K562 (cell line): Measurements from ENCODE around the gene CELF4. TPM values are rescaled to one million over a fixed set of nuclear protein-coding genes. Genes with fewer than 3 reads are reported as not detected.

Experiments
- ATAC-seq: fragments of 200-7000 bp; cut with Tn5 transposase; 3 replicates; pipeline ENCODE4 v1.9.1; 2020; ENCODE audit warnings: moderate library complexity
- BruUV-seq: library from RNA; stranded (reverse); fragments of 400-500 nt; replicated peaks from 2 replicates; lab custom pipeline; 2021; lab: Mats Ljungman, UMichigan
- CTCF ChIA-PET: fragments of 300-600 bp; formaldehyde crosslinking; extraction: SDS; loops from one replicate; lab custom pipeline; 2021; ENCODE audit warnings: low intra/inter-chr PET ratio; lab: Yijun Ruan, JAX
- POLR2A ChIA-PET: fragments of 300-600, 350-650 bp; sonication (Branson Sonifier 250); formaldehyde crosslinking; extraction: SDS; loops from one replicate; lab custom pipeline; 2021; ENCODE audit warnings: antibody characterized with exemption, inconsistent platforms; lab: Yijun Ruan, JAX
- DNase-seq, 4 experiments: peaks; one replicate each; pipeline versions ENCODE4 v3.0.0 to v3.0.0-alpha.2; 2011 to 2018; ENCODE audit warnings: low spot score in 3 of 4, mixed read lengths in 3 of 4; ENCODE audit errors: extremely low read depth in 1 of 4
- FAIRE-seq: peaks from 2 replicates; lab custom pipeline; 2011; peaks lifted over from hg19 to GRCh38; lab: Jason Lieb, UNC
- H2AFZ ChIP-seq: 2 replicates; pipeline ENCODE4 v1.6.0; 2011; ENCODE audit warnings: low read depth, low read length, control low read depth, inconsistent platforms
- H3K27ac ChIP-seq: fragments of 200-600 bp; 3 replicates; pipeline ENCODE4 v1.8.0; 2011; ENCODE audit warnings: low read depth, mild to moderate bottlenecking, control low read depth, inconsistent platforms, low read length, moderate library complexity, mixed read lengths; ENCODE audit errors: extremely low read depth
- H3K27me3 ChIP-seq, 2 experiments: fragments of 300-600 bp in 1 of 2; 2 replicates in 1 of 2; 3 replicates in 1 of 2; pipeline versions ENCODE4 v1.6.0 to v1.8.0; 2011; ENCODE audit warnings: inconsistent platforms in 2 of 2, low read length in 2 of 2, mild to moderate bottlenecking in 1 of 2, mixed read lengths in 1 of 2, moderate library complexity in 1 of 2; ENCODE audit not compliant: control insufficient read depth in 2 of 2, insufficient read depth in 2 of 2
- H3K36me3 ChIP-seq: fragments of 300-600 bp; 3 replicates; pipeline ENCODE4 v1.8.0; 2011; ENCODE audit warnings: mild to moderate bottlenecking, low read length, inconsistent platforms; ENCODE audit not compliant: control insufficient read depth, insufficient read depth
- H3K4me1 ChIP-seq, 2 experiments: fragments of 200-600 bp in 1 of 2; replicated peaks in 1 of 2; 2 replicates in 1 of 2; 3 replicates in 1 of 2; pipeline versions ENCODE4 v1.5.1 to v1.8.0; 2011; ENCODE audit warnings: inconsistent platforms in 2 of 2, low read length in 2 of 2, mild to moderate bottlenecking in 1 of 2, mixed read lengths in 1 of 2, moderate library complexity in 1 of 2; ENCODE audit not compliant: control insufficient read depth in 2 of 2, insufficient read depth in 2 of 2
- H3K4me2 ChIP-seq: 2 replicates; pipeline ENCODE4 v1.6.1; 2011; ENCODE audit warnings: low read length, control low read depth, inconsistent platforms, mixed read lengths; ENCODE audit not compliant: insufficient read depth
- H3K4me3 ChIP-seq: fragments of 200-600 bp; sonication (generic), shearing (Covaris generic); 2 replicates; pipeline ENCODE4 v1.5.1; 2016; ENCODE audit warnings: control low read depth, inconsistent platforms
- H3K79me2 ChIP-seq: fragments of 200-600 bp; 3 replicates; pipeline ENCODE4 v1.8.0; 2011; ENCODE audit warnings: low read length, inconsistent platforms; ENCODE audit not compliant: control insufficient read depth, insufficient read depth
- H3K9ac ChIP-seq, 2 experiments: 2 replicates each; pipeline versions ENCODE4 v1.6.0 to v1.6.1; 2011; ENCODE audit warnings: low read depth in 2 of 2, low read length in 2 of 2, control low read depth in 1 of 2, inconsistent platforms in 1 of 2, mild to moderate bottlenecking in 1 of 2, mixed read lengths in 1 of 2; ENCODE audit not compliant: insufficient read depth in 1 of 2
- H3K9me1 ChIP-seq: one replicate; pipeline ENCODE4 v1.6.0; 2011; ENCODE audit warnings: inconsistent platforms, mild to moderate bottlenecking, low read length, moderate library complexity; ENCODE audit not compliant: control insufficient read depth, insufficient read depth
- H3K9me3 ChIP-seq: replicated peaks from 2 replicates; pipeline ENCODE4 v1.5.1; 2011; ENCODE audit warnings: low read depth, low read length, inconsistent platforms; ENCODE audit not compliant: control insufficient read depth, insufficient read depth
- H4K20me1 ChIP-seq: replicated peaks from 2 replicates; pipeline ENCODE4 v1.6.1; 2011; ENCODE audit warnings: low read length, inconsistent platforms, mixed read lengths; ENCODE audit not compliant: control insufficient read depth, insufficient read depth
- DIDO1 ChIP-seq: fragments of 450-650 bp; IDR thresholded peaks from 2 replicates; pipeline ENCODE4 v1.6.1; 2016; ENCODE audit warnings: low read depth, missing biosample characterization, missing genetic modification characterization
- HDGF ChIP-seq: fragments of 450-650 bp; IDR thresholded peaks from 2 replicates; pipeline ENCODE4 v1.6.1; 2016
- OTX1 ChIP-seq: fragments of 450-650 bp; formaldehyde crosslinking; IDR thresholded peaks from 2 replicates; pipeline ENCODE4 v1.4.0; 2022; ENCODE audit warnings: mild to moderate bottlenecking
- RAD21 ChIP-seq, 2 experiments: fragments of 250-450 bp in 1 of 2; fragments of 450-650 bp in 1 of 2; sonication (Bioruptor Pico) in 1 of 2; formaldehyde crosslinking in 1 of 2; IDR thresholded peaks in 1 of 2; conservative IDR thresholded peaks in 1 of 2; 2 replicates each; pipeline versions ENCODE4 v1.4.0 to v1.8.0; 2020 to 2022; ENCODE audit warnings: mild to moderate bottlenecking in 2 of 2, moderate library complexity in 1 of 2
- SIN3A ChIP-seq, 2 experiments: fragments of 150-350 bp in 1 of 2; IDR thresholded peaks; 2 replicates each; pipeline ENCODE4 v1.6.1; 2011 to 2016; ENCODE audit warnings: borderline replicate concordance in 2 of 2, low read depth in 2 of 2, low read length in 2 of 2, mild to moderate bottlenecking in 2 of 2, moderate library complexity in 2 of 2; ENCODE audit not compliant: control insufficient read depth in 1 of 2
- SLC30A9 ChIP-seq: fragments of 250-450 bp; sonication (Bioruptor Pico); IDR thresholded peaks from 2 replicates; pipeline ENCODE4 v1.8.0; 2022; ENCODE audit warnings: mild to moderate bottlenecking, moderate library complexity
- SMAD3 ChIP-seq: fragments of 450-650 bp; formaldehyde crosslinking; conservative IDR thresholded peaks from 2 replicates; pipeline ENCODE4 v1.4.0; 2020; ENCODE audit warnings: mild to moderate bottlenecking
- TAF7 ChIP-seq: fragments of 450-650 bp; IDR thresholded peaks from 2 replicates; pipeline ENCODE4 v1.6.1; 2016; ENCODE audit warnings: missing genetic modification characterization, missing compliant biosample characterization
- TEAD1 ChIP-seq, 2 experiments: fragments of 450-650 bp in 1 of 2; sonication (generic) in 1 of 2; formaldehyde crosslinking; IDR thresholded peaks; 2 replicates each; pipeline versions ENCODE4 v1.4.0 to v1.8.0; 2020 to 2022; ENCODE audit warnings: mild to moderate bottlenecking in 2 of 2, missing genetic modification reagents in 1 of 2
- ZBED1 ChIP-seq: IDR thresholded peaks from 2 replicates; pipeline ENCODE4 v1.6.1; 2014
- WGBS: fragments of 100-300 bp; shearing (Covaris generic); methylation state at CpG from one replicate; pipeline ENCODE4 v1.1.6; 2016; ENCODE audit warnings: low coverage, mixed read lengths; ENCODE audit not compliant: insufficient coverage; ENCODE audit errors: missing lambda C conversion rate; 5-methylcytosine and 5-hydroxymethylcytosine counted together
- in situ Hi-C: fragments of 300-500 bp; cut with MboI; formaldehyde crosslinking; loops from 4 replicates; pipeline ENCODE4 v1.15.0; 2018; ENCODE audit warnings: inconsistent platforms, mixed read lengths
- intact Hi-C: fragments of 100-400 bp; cut with micrococcal nuclease; formaldehyde crosslinking; loops from 2 replicates; pipeline ENCODE4 v1.14.2; 2022
- polyA plus RNA-seq, 8 experiments: library from polyadenylated mRNA; depleted of rRNA in 4 of 8; stranded (reverse) in 5 of 8; unstranded in 3 of 8; fragments of >200 nt; fragmentation: Nextera tagmentation in 2 of 8; fragmentation: Illumina TruSeq in 1 of 8; extraction: Ambion mirVana in 2 of 8; extraction: Trizol in 1 of 8; gene quantifications; 2 replicates each; pipeline versions ENCODE4 v1.2.1 to v1.2.3, GENCODE V29; 2011 to 2014; ENCODE audit warnings: inconsistent platforms in 1 of 8, missing spikeins in 1 of 8
- total RNA-seq, 7 experiments: library from RNA; depleted of rRNA in 6 of 7; stranded (reverse); fragments of >200 nt in 6 of 7; fragmentation: Illumina TruSeq in 2 of 7; extraction: Trizol in 2 of 7; gene quantifications; 2 replicates each; pipeline versions ENCODE4 v1.2.1 to v1.2.3, GENCODE V29; 2011 to 2021; ENCODE audit warnings: low replicate concordance in 1 of 7

CELF4 gene
- total and polyA plus RNA-seq, 9 of the 15 experiments (the other 6 are each of a cell fraction or from before 2014, with no cell fraction given) = 0.04 to 0.24 (median 0.07) TPM; not detected in 3

DNA sequence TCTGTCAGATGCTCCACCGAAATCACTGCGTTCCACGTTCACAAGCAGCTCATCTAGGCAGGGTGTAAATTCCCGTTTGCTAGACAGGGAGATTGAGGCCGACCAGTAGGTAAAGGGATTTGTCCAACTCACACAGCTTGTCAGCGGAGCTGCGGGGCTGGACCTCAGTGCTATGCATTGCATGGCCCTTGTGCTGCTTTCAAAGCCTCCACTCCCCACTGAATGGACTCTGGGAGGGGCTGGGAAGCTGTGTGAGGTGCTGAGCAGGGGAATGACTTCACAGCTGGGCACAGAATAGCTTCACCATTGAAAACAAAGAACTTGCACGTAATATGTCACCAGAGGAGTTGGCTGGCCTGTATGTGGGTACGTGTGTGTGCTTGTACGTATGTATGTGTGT lies 21.4 kb downstream of the CELF4 start:
- Histone ChIP-seq H3K36me3 (no peaks in the 10 kb centered on the region), H3K9me3 (no peaks in the 10 kb centered on the region), H4K20me1 (no peaks in the 10 kb centered on the region)
- CTCF ChIA-PET = no interaction called here
- ATAC-seq = no peak
- WGBS = under 1% methylated on average over 10 of the region's 10 CpGs
- TF ChIP-seq RAD21 (CRISPR knock-in tag; conservative IDR thresholded peaks at IDR 0.05 in 1 of 2, IDR thresholded peaks at IDR 0.05 in 1 of 2) (no peak), SMAD3 (CRISPR knock-in tag) (no peak), ZBED1 (no peak), OTX1 (CRISPR knock-in tag) (no peak), HDGF (no peak), DIDO1 (tag) (no peak), SLC30A9 (no peak), SIN3A (IDR thresholded peaks at IDR 0.05; ENCODE audit: borderline replicate concordance in 2 of 2, control insufficient read depth in 1 of 2, low read depth in 2 of 2, low read length in 2 of 2) (no peak), TEAD1 (CRISPR knock-in tag; IDR thresholded peaks at IDR 0.05) (no peak), TAF7 (no peak)
- TF ChIP-seq, all 486 proteins: peak for 0
- BruUV-seq = no TSS peak
- POLR2A ChIA-PET = interaction anchor here (0.6 kb wide), 1 partner anchor 940 kb away, joined by 4 read pairs; no protein-coding TSS in a partner anchor
- no peak overlapping the region for H2AFZ ChIP-seq
- H3K27ac ChIP-seq = no peak overlapping the region
- H3K79me2 ChIP-seq = no peaks in the 10 kb centered on the region
- H3K9ac ChIP-seq = no peak overlapping the region
- DNase-seq (no peak), FAIRE-seq (no peak)
- in situ Hi-C loops (no loop called here), intact Hi-C loops (no loop called here)
- no peaks in the 10 kb centered on the region for H3K9me1 ChIP-seq
- H3K4me1 ChIP-seq = no peaks in the 10 kb centered on the region
- no peaks in the 10 kb centered on the region; a peak in 2 of 5 replicates for H3K27me3 ChIP-seq
- H3K4me3 ChIP-seq = no peak overlapping the region
- H3K4me2 ChIP-seq = no peak overlapping the region
